K562 (cell line): ENCODE data around the gene EFEMP2.
"Not testable (repeated sequence)": the region's sequence is repeated elsewhere in the genome, so short reads cannot be mapped to it uniquely, and the experiment has no call there.

Source experiments
- KDM1A ChIP-seq, 2 experiments: fragments of 450-650 bp; IDR thresholded peaks; 2 replicates each; pipeline ENCODE4 v1.6.1; 2016; ENCODE audit warnings: mild to moderate bottlenecking in 2 of 2
- ZBTB8A ChIP-seq: fragments of 450-650 bp; IDR thresholded peaks from 2 replicates; pipeline ENCODE4 v1.6.1; 2018; ENCODE audit warnings: mild to moderate bottlenecking, moderate library complexity; ENCODE audit not compliant: partially characterized antibody
- ZNF583 ChIP-seq: fragments of 250-450 bp; sonication (Bioruptor Pico); IDR thresholded peaks from 2 replicates; pipeline ENCODE4 v1.4.0; 2020

GRCh38 chr11:65892137-65892540 is 19.5 kb upstream of the EFEMP2 start:
- TF ChIP-seq ZBTB8A; KDM1A (IDR thresholded peaks at IDR 0.05); ZNF583: not testable (repeated sequence)
